SK-N-SH (cell line): ENCODE results near the gene LTBP2. TPM values are rescaled to one million over a fixed set of nuclear protein-coding genes. Genes with fewer than 3 reads are reported as not detected.

Experiments used
- CTCF ChIA-PET: fragments of 300-600, 350-600 bp; formaldehyde crosslinking; extraction: SDS; loops from one replicate; lab custom pipeline; 2021; lab: Yijun Ruan, JAX
- POLR2A ChIA-PET: fragments of 350-600 bp; sonication (Branson Sonifier 250); formaldehyde crosslinking; extraction: SDS; loops from one replicate; lab custom pipeline; 2020; ENCODE audit warnings: antibody characterized with exemption, inconsistent platforms; lab: Yijun Ruan, JAX
- DNase-seq: peaks from one replicate; pipeline ENCODE4 v3.0.0; 2012
- H2AFZ ChIP-seq: fragments of 200-600 bp; sonication (generic); 2 replicates; pipeline ENCODE4 v1.8.1; 2016; ENCODE audit warnings: antibody characterized with exemption, mild to moderate bottlenecking, low read depth
- H3F3A ChIP-seq: fragments of 200-600 bp; sonication (generic); replicated peaks from 2 replicates; pipeline ENCODE3; 2016; ENCODE audit warnings: antibody characterized with exemption, mild to moderate bottlenecking; ENCODE audit not compliant: insufficient read depth
- H3K27ac ChIP-seq, 2 experiments: fragments of 200-500 bp in 1 of 2; fragments of 200-600 bp in 1 of 2; sonication (Bioruptor generic) in 1 of 2; sonication (generic), shearing (Covaris generic) in 1 of 2; 2 replicates each; pipeline versions ENCODE4 v1.5.1 to v1.6.1; 2014 to 2016; ENCODE audit warnings: low read depth in 2 of 2, inconsistent platforms in 1 of 2, low read length in 1 of 2, mild to moderate bottlenecking in 1 of 2, mixed read lengths in 1 of 2
- H3K27me3 ChIP-seq: fragments of 200-600 bp; sonication (generic), shearing (Covaris generic); 2 replicates; pipeline ENCODE4 v1.6.1; 2016; ENCODE audit warnings: mixed run types; ENCODE audit not compliant: insufficient read depth
- H3K36me3 ChIP-seq, 2 experiments: fragments of 200-500 bp in 1 of 2; fragments of 200-600 bp in 1 of 2; sonication (Bioruptor generic) in 1 of 2; sonication (generic) in 1 of 2; replicated peaks in 1 of 2; 2 replicates each; pipeline versions ENCODE3 to v1.5.1; 2014 to 2016; ENCODE audit warnings: low read length in 1 of 2, mild to moderate bottlenecking in 1 of 2; ENCODE audit not compliant: insufficient read depth in 2 of 2, control insufficient read depth in 1 of 2
- H3K4me1 ChIP-seq, 2 experiments: fragments of 200-500 bp in 1 of 2; fragments of 200-600 bp in 1 of 2; sonication (Bioruptor generic) in 1 of 2; sonication (generic), shearing (Covaris generic) in 1 of 2; 2 replicates each; pipeline versions ENCODE4 v1.5.1 to v1.6.1; 2014 to 2016; ENCODE audit warnings: low read depth in 1 of 2, low read length in 1 of 2, mixed run types in 1 of 2; ENCODE audit not compliant: insufficient read depth in 2 of 2, control insufficient read depth in 1 of 2
- H3K4me2 ChIP-seq: fragments of 200-600 bp; sonication (generic), shearing (Covaris generic); 2 replicates; pipeline ENCODE4 v1.6.1; 2017; ENCODE audit warnings: mixed run types
- H3K4me3 ChIP-seq, 2 experiments: fragments of 200-500 bp in 1 of 2; fragments of 200-600 bp in 1 of 2; sonication (Bioruptor generic) in 1 of 2; sonication (generic), shearing (Covaris generic) in 1 of 2; 2 replicates each; pipeline versions ENCODE4 v1.5.1 to v1.8.1; 2014 to 2016; ENCODE audit warnings: low read depth in 2 of 2, inconsistent platforms in 1 of 2, low read length in 1 of 2, mild to moderate bottlenecking in 1 of 2, mixed read lengths in 1 of 2, moderate library complexity in 1 of 2
- H3K79me2 ChIP-seq: fragments of 200-600 bp; sonication (generic); 2 replicates; pipeline ENCODE4 v1.8.1; 2017; ENCODE audit warnings: mild to moderate bottlenecking; ENCODE audit not compliant: insufficient read depth
- H3K9ac ChIP-seq: fragments of 200-600 bp; sonication (generic); 2 replicates; pipeline ENCODE4 v1.6.1; 2017; ENCODE audit warnings: mixed run types
- H3K9me2 ChIP-seq: fragments of 200-600 bp; sonication (generic); 2 replicates; pipeline ENCODE4 v1.6.1; 2017; ENCODE audit warnings: mixed run types
- H3K9me3 ChIP-seq: fragments of 200-600 bp; sonication (generic); 2 replicates; pipeline ENCODE4 v1.6.1; 2017; ENCODE audit warnings: mixed run types, mild to moderate bottlenecking, moderate library complexity
- H4K20me1 ChIP-seq: fragments of 200-600 bp; sonication (generic); 2 replicates; pipeline ENCODE4 v1.6.1; 2017; ENCODE audit warnings: mild to moderate bottlenecking, mixed run types; ENCODE audit not compliant: insufficient read depth
- CHD2 ChIP-seq: fragments of 150-350 bp; IDR thresholded peaks from 2 replicates; pipeline ENCODE4 v1.6.1; 2018; ENCODE audit warnings: low read length; ENCODE audit not compliant: partially characterized antibody
- ELF1 ChIP-seq: IDR thresholded peaks from 2 replicates; pipeline ENCODE4 v1.4.0; 2012
- EP300 ChIP-seq, 2 experiments: IDR thresholded peaks; 2 replicates each; pipeline versions ENCODE4 v1.4.0 to v1.6.1; 2012; ENCODE audit warnings: borderline replicate concordance in 1 of 2, low read depth in 1 of 2, low read length in 1 of 2
- EZH2phosphoT487 ChIP-seq: fragments of 200-600 bp; sonication (generic); IDR thresholded peaks from 2 replicates; pipeline ENCODE4 v1.6.1; 2017; ENCODE audit warnings: low read depth, mixed run types, mild to moderate bottlenecking, antibody characterized with exemption, moderate library complexity, borderline replicate concordance
- GABPA ChIP-seq: IDR thresholded peaks from 2 replicates; pipeline ENCODE4 v1.4.0; 2012; ENCODE audit warnings: low read depth, mild to moderate bottlenecking
- GATA2 ChIP-seq: sonication (generic); formaldehyde crosslinking; IDR thresholded peaks from 2 replicates; pipeline ENCODE4 v1.5.0; 2020; ENCODE audit warnings: mild to moderate bottlenecking, missing genetic modification reagents
- JUND ChIP-seq: IDR thresholded peaks from 2 replicates; pipeline ENCODE4 v1.4.0; 2012
- POLR2AphosphoS5 ChIP-seq: IDR thresholded peaks from 2 replicates; pipeline ENCODE4 v1.6.1; 2012; ENCODE audit warnings: low read depth, low read length
- RAD21 ChIP-seq: IDR thresholded peaks from 2 replicates; pipeline ENCODE4 v1.6.1; 2012; ENCODE audit warnings: mild to moderate bottlenecking, low read length
- RFX5 ChIP-seq: IDR thresholded peaks from 2 replicates; pipeline ENCODE4 v1.6.1; 2012; ENCODE audit warnings: mild to moderate bottlenecking, improper control_type of control experiment, low read length
- RXRA ChIP-seq: IDR thresholded peaks from 2 replicates; pipeline ENCODE4 v1.4.0; 2012; ENCODE audit warnings: low read depth, mild to moderate bottlenecking, borderline replicate concordance
- SMC3 ChIP-seq: IDR thresholded peaks from 2 replicates; pipeline ENCODE4 v1.6.1; 2012; ENCODE audit warnings: low read depth, low read length, improper control_type of control experiment
- TAF1 ChIP-seq: IDR thresholded peaks from 2 replicates; pipeline ENCODE4 v1.6.1; 2012; ENCODE audit warnings: low read depth, mild to moderate bottlenecking, low read length, moderate library complexity, borderline replicate concordance
- TEAD4 ChIP-seq: IDR thresholded peaks from 2 replicates; pipeline ENCODE4 v1.4.0; 2012; ENCODE audit warnings: mild to moderate bottlenecking, borderline replicate concordance; ENCODE audit not compliant: insufficient read depth
- YY1 ChIP-seq: IDR thresholded peaks from 2 replicates; pipeline ENCODE4 v1.4.0; 2012; ENCODE audit warnings: low read depth, mild to moderate bottlenecking
- WGBS: methylation state at CpG from one replicate; pipeline ENCODE4 v1.1.6; 2017; ENCODE audit warnings: low lambda C conversion rate; 5-methylcytosine and 5-hydroxymethylcytosine counted together
- polyA plus RNA-seq, 3 experiments: library from polyadenylated mRNA; depleted of rRNA; stranded (reverse); fragments of >200 nt; gene quantifications; 2 replicates each; pipeline ENCODE4 v1.2.3, GENCODE V29; 2012
- TF ChIP-seq, protein P1 (sequence below): IDR thresholded peaks from 2 replicates; pipeline ENCODE4 v1.4.0; 2012; ENCODE audit warnings: low read depth, borderline replicate concordance

LTBP2 gene
- polyA plus RNA-seq, 1 of the 3 experiments (the other 2 are of a cell fraction), result 58.8 TPM

DNA sequence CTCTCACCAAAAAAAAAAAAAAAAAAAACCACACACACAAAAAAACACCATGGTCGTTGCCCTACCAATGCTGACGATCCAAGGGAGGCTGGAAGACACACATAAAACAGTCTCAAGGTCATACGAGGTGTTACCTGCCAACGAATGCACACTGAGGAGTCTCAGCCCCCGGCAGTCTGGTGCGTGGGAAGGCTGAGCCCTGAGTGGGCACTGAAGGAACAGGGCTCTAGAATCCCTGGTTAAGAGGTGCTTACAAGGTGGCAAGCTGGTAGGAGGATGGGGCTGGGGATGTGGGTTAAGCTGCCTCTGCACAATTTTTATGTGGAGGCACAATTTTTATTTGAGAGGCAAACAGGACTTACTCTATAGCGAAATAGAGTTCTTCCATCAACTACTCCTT is 7.9 kb downstream of the LTBP2 start:
- CTCF ChIA-PET, result interaction anchor here (0.8 to 6.4 kb wide), 7 partner anchors 9 to 102 kb away, joined by 3 to 45 read pairs (median 5); partner anchors contain the start of gene LTBP2
- Histone ChIP-seq H3K4me2 (no peak overlapping the region), H3F3A (peaks cover 24% of the 10 kb centered on the region), H3K4me3 (no peak overlapping the region), H3K36me3 (peaks cover 15 to 51% of the 10 kb centered on the region in 2 experiments), H3K9ac (no peak overlapping the region), H3K4me1 (peaks cover 30 to 37% of the 10 kb centered on the region in 2 experiments; a peak in 3 of 4 replicates), H3K9me3 (no peaks in the 10 kb centered on the region), H3K27ac (peak overlapping the region in 1 of 2 experiments; percentile 64; a peak in 1 of 4 replicates), H3K9me2 (no peaks in the 10 kb centered on the region), H4K20me1 (peaks cover 23% of the 10 kb centered on the region; the same call in 1 of the 2 replicates), H2AFZ (no peak overlapping the region), H3K79me2 (peaks cover 100% of the 10 kb centered on the region), H3K27me3 (no peaks in the 10 kb centered on the region)
- POLR2A ChIA-PET, result no interaction called here
- WGBS, result 82% methylated on average over 5 of the region's 7 CpGs
- no peak for DNase-seq
- no peak for TF ChIP-seq EP300 (IDR thresholded peaks at IDR 0.05; ENCODE audit: borderline replicate concordance in 1 of 2, low read depth in 1 of 2, low read length in 1 of 2)

DNA sequence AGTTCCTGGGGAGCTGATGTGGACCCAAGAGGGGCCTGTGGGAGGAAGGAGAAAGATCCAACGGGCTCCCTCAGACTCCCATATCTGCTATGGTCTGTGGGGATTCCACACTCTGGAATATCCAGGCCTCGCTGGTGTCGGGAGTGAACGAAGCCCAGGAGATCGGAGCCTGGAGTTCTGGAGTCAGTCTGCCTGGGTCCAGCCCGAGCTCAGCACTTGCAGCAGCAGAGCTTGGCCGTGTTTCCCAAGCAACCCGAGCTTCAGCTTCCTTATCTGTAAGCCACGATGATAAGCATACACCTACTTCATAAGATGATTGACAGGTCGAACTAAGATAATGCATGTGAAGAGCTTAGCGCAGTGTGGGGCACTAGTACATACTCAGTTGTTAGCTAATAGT is 10.1 kb downstream of the LTBP2 start:
- Histone ChIP-seq H3K27ac (no peak overlapping the region), H3K36me3 (peaks cover 18 to 43% of the 10 kb centered on the region in 2 experiments), H3K9me2 (no peaks in the 10 kb centered on the region), H3F3A (peaks cover 26% of the 10 kb centered on the region), H3K79me2 (peaks cover 100% of the 10 kb centered on the region), H3K9ac (no peak overlapping the region), H4K20me1 (peaks cover 21% of the 10 kb centered on the region; the same call in 1 of the 2 replicates), H3K27me3 (no peaks in the 10 kb centered on the region), H2AFZ (no peak overlapping the region), H3K4me3 (no peak overlapping the region), H3K4me1 (peaks cover 24 to 47% of the 10 kb centered on the region in 2 experiments; a peak in 3 of 4 replicates), H3K4me2 (no peak overlapping the region), H3K9me3 (no peaks in the 10 kb centered on the region)
- ChIA-PET POLR2A (no interaction called here), CTCF (interaction anchor here (0.6 to 6.4 kb wide), 6 partner anchors 9 to 190 kb away, joined by 3 to 45 read pairs (median 4); partner anchors contain the start of gene LTBP2)
- 84% methylated on average over 9 of the region's 11 CpGs for WGBS
- TF ChIP-seq JUND, result no peak
- TF ChIP-seq SMC3, result no peak
- no peak for TF ChIP-seq RFX5
- TF ChIP-seq CHD2, result no peak
- no peak for TF ChIP-seq POLR2AphosphoS5
- TF ChIP-seq RAD21, result no peak
- no peak for TF ChIP-seq RXRA
- TF ChIP-seq TEAD4, result no peak
- no peak for TF ChIP-seq GABPA
- TF ChIP-seq EP300 (IDR thresholded peaks at IDR 0.05; ENCODE audit: borderline replicate concordance in 1 of 2, low read depth in 1 of 2, low read length in 1 of 2), result no peak
- TF ChIP-seq EZH2phosphoT487, result no peak
- TF ChIP-seq, protein P1, sequence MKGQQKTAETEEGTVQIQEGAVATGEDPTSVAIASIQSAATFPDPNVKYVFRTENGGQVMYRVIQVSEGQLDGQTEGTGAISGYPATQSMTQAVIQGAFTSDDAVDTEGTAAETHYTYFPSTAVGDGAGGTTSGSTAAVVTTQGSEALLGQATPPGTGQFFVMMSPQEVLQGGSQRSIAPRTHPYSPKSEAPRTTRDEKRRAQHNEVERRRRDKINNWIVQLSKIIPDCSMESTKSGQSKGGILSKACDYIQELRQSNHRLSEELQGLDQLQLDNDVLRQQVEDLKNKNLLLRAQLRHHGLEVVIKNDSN, result no peak
- no peak for TF ChIP-seq GATA2 (CRISPR knock-in tag)
- no peak for TF ChIP-seq TAF1
- no peak for TF ChIP-seq YY1
- TF ChIP-seq ELF1, result no peak
- DNase-seq, result no peak
